ENCODE results near the gene PP2D1.
"Not testable (repeated sequence)": the region's sequence is repeated elsewhere in the genome, so short reads cannot be mapped to it uniquely, and the experiment has no call there.

PP2D1 gene

GRCh38 chr3:19967812-19968211 is 44.3 kb downstream of the PP2D1 start:
- no peak for DNase-seq (ENCODE audit: low read depth in 2 of 2)

- DNase-seq (ENCODE audit: low read depth in 2 of 2), result no peak
These were observed 44.9 kb downstream of the PP2D1 start for GRCh38 chr3:19967208-19967607.

- DNase-seq (ENCODE audit: low read depth in 2 of 2), result no peak
These were observed 50.1 kb downstream of the PP2D1 start for GRCh38 chr3:19961960-19962359.

GRCh38 chr3:19960696-19961095 is 51.4 kb downstream of the PP2D1 start:
- no peak for DNase-seq (ENCODE audit: low read depth in 2 of 2)

- DNase-seq (ENCODE audit: low read depth in 2 of 2), result no peak
These were observed 52.6 kb downstream of the PP2D1 start for GRCh38 chr3:19959505-19959904.

GRCh38 chr3:19957354-19957753 is 54.7 kb downstream of the PP2D1 start:
- DNase-seq (ENCODE audit: low read depth in 2 of 2), result not testable (repeated sequence)

- DNase-seq (ENCODE audit: low read depth in 2 of 2), result no peak
These were observed 57.4 kb downstream of the PP2D1 start for GRCh38 chr3:19954676-19955075.

GRCh38 chr3:19950316-19950715 is 61.7 kb downstream of the PP2D1 start:
- no peak for DNase-seq (ENCODE audit: low read depth in 2 of 2)

- DNase-seq (ENCODE audit: low read depth in 2 of 2), result no peak
These were observed 63.9 kb downstream of the PP2D1 start for GRCh38 chr3:19948226-19948591.

GRCh38 chr3:19947549-19948225 is 64.4 kb downstream of the PP2D1 start:
- peak in 1 of 2 donors; percentile 13 for DNase-seq (ENCODE audit: low read depth in 2 of 2)

GRCh38 chr3:19946832-19947548 is 65.1 kb downstream of the PP2D1 start, which contains the start of gene RAB5A:
RAB5A (plus strand) TSS chr3:19947097; CDS start chr3:19950899, 3,802 bp downstream.
- peak; percentile 90 to 93 for DNase-seq (ENCODE audit: low read depth in 2 of 2)

- no peak for DNase-seq (ENCODE audit: low read depth in 2 of 2)
These were observed 65.9 kb downstream of the PP2D1 start for GRCh38 chr3:19945969-19946831.

- no peak for DNase-seq (ENCODE audit: low read depth in 2 of 2)
These were observed 66.5 kb downstream of the PP2D1 start for GRCh38 chr3:19945534-19945933.

GRCh38 chr3:19940643-19941042 is 71.4 kb downstream of the PP2D1 start:
- DNase-seq (ENCODE audit: low read depth in 2 of 2), result no peak

- DNase-seq (ENCODE audit: low read depth in 2 of 2), result no peak
These were observed 73.8 kb downstream of the PP2D1 start for GRCh38 chr3:19938295-19938627.

GRCh38 chr3:19937459-19938294 is 74.4 kb downstream of the PP2D1 start:
- no peak for DNase-seq (ENCODE audit: low read depth in 2 of 2)
